Right cardiac atrium (tissue), 5 donors: ENCODE measurements around the gene IL3RA. TPM values are rescaled to one million over a fixed set of nuclear protein-coding genes. Genes with fewer than 3 reads are reported as not detected.
"Not testable (repeated sequence)": the region's sequence is repeated elsewhere in the genome, so short reads cannot be mapped to it uniquely, and the experiment has no call there.

Source experiments
- ATAC-seq, 2 donors: fragments of 200-7000 bp; cut with Tn5 transposase; one replicate each; pipeline versions ENCODE4 v1.8.0 to v1.9.1; 2020; ENCODE audit warnings: moderate library complexity in 2 of 2, mild to moderate bottlenecking in 1 of 2
- DNase-seq, 3 donors: peaks; one replicate each; pipeline ENCODE4 v3.0.0-alpha.2; 2020
- H3K27ac ChIP-seq: one replicate; pipeline ENCODE4 v1.5.1; 2013; ENCODE audit warnings: mild to moderate bottlenecking, low read length, control low read depth, moderate library complexity
- H3K27me3 ChIP-seq: one replicate; pipeline ENCODE4 v1.6.1; 2013; ENCODE audit not compliant: control insufficient read depth, insufficient read depth
- H3K4me1 ChIP-seq: one replicate; pipeline ENCODE4 v1.6.1; 2013; ENCODE audit warnings: low read length; ENCODE audit not compliant: control insufficient read depth, insufficient read depth
- H3K4me3 ChIP-seq: one replicate; pipeline ENCODE4 v1.5.1; 2013; ENCODE audit warnings: low read length, control low read depth
- H3K9me3 ChIP-seq: one replicate; pipeline ENCODE4 v1.6.1; 2013; ENCODE audit warnings: low read length; ENCODE audit not compliant: control insufficient read depth
- WGBS: extraction: QIAGEN DNeasy Blood & Tissue Kit; methylation state at CpG from one replicate; pipeline ENCODE4 v1.1.7; 2013; 5-methylcytosine and 5-hydroxymethylcytosine counted together
- intact Hi-C, 4 donors: fragments of 100-400 bp; cut with DNase I; formaldehyde crosslinking; loops; one replicate each; pipeline versions ENCODE4 v1.11.0 to v1.14.0; 2022 to 2023
- polyA plus RNA-seq: library from polyadenylated mRNA; stranded (reverse); fragments of 200-250 nt; gene quantifications from one replicate; pipeline ENCODE4 v1.2.3, GENCODE V29; 2013
- total RNA-seq, 4 donors: library from RNA; stranded (reverse); fragmentation: NEBNext Ultra II Directional; extraction: Animal tissue kit (Norgen Biotek cat#: 25700); gene quantifications; one replicate each; pipeline ENCODE4 v1.2.1, GENCODE V29; 2021
- donor health status: healthy with polysubstance abuse.
- donor health status: DM: no; HTN: yes; CAD: no.
- donor health status: DM: no; HTN: no; CAD: no.
- donor health status: DM: no; HTN: yes; CAD: no; lungs with severe emphysema.
- donor health status: DM: yes; HTN: yes; CAD: no.

IL3RA gene
- total and polyA plus RNA-seq, 5 donors = 2.6 to 8.7 (median 3.2) TPM

DNA sequence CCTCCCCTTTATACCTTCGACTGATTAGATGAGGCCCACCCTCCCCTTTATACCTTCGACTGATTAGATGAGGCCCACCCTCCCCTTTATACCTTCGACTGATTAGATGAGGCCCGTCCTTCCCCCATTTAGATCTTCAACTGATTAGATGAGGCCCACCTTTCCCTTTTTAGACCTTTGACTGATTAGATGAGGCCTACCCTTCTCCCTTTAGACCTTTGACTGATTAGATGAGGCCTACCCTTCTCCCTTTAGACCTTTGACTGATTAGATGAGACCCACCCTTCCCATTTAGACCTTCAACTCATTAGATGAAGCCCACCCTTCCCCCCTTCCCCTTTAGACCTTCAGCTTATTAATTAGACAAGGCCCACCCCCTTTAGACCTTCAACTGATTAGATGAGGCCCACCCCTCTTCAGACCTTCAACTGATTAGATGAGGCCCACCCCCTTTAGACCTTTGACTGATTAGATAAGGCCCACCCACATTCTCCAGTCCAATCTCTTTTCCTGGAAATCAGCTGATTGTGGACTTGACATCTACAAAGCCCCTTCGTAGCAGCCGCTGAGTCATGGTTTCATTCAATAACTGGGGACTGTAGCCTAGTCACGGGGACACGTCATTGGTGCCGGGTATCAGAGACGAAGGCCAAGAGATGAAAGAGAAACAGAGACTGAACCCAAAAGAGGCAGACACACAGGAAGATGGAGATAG lies 28.8 kb upstream of the IL3RA start:
- intact Hi-C loops = no loop called here
- Histone ChIP-seq H3K27ac (no peak overlapping the region), H3K4me3 (no peak overlapping the region), H3K9me3 (peaks cover 3% of the 10 kb centered on the region), H3K27me3 (no peaks in the 10 kb centered on the region), H3K4me1 (no peaks in the 10 kb centered on the region)
- WGBS = 87% methylated on average over 10 of the region's 10 CpGs
- no peak for ATAC-seq
- no peak for DNase-seq

DNA sequence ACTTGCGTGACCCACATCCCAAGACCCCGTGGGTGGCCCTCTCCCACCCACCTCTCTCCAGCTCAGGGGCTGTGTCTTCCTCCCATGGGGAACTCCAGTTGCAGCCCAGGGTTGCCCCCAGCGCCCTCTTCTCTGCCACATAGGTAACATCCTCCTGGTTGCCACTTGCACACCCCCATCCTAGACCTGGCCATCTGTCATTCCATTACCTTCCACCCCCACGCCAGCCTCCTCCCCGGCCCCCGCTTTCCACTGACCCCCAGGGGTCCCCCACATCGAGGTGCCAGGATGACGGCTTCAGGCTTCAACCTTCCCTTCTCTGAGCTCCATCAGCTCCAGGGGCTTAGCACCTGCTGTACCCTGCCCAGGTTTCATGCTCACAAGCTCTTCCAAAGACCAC lies 28.1 kb upstream of the IL3RA start:
- DNase-seq = peak in 1 of 3 donors; percentile 3
- no peak overlapping the region for H3K4me3 ChIP-seq
- WGBS = 91% methylated on average over 8 of the region's 8 CpGs
- no peak overlapping the region for H3K27ac ChIP-seq
- no peaks in the 10 kb centered on the region for H3K27me3 ChIP-seq
- H3K4me1 ChIP-seq = no peaks in the 10 kb centered on the region
- intact Hi-C loops = no loop called here
- no peak for ATAC-seq
- peaks cover 3% of the 10 kb centered on the region for H3K9me3 ChIP-seq

DNA sequence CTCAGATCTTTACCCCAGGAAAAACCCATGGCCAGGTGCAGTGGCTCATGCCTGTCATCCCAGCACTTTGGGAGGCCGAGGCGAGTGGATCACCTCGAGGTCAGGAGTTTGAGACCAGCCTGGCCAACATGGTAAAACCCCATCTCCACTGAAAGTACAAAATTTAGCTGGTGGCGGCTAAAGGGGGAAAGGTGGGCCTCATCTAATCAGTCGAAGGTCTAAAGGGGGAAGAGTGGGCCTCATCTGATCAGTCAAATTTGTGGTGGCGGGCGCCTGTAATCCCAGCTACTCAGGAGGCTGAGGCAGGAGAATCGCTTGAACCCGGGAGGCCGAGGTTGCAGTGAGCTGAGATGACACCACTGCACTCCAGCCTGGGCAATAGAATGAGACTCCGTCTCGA lies 27.7 kb upstream of the IL3RA start:
- H3K27me3 ChIP-seq, H3K4me1 ChIP-seq, ATAC-seq, H3K9me3 ChIP-seq, H3K4me3 ChIP-seq, intact Hi-C loops, H3K27ac ChIP-seq: not testable (repeated sequence)
- DNase-seq = peak in 1 of 3 donors; percentile 6
- 83% methylated on average over 12 of the region's 12 CpGs for WGBS

DNA sequence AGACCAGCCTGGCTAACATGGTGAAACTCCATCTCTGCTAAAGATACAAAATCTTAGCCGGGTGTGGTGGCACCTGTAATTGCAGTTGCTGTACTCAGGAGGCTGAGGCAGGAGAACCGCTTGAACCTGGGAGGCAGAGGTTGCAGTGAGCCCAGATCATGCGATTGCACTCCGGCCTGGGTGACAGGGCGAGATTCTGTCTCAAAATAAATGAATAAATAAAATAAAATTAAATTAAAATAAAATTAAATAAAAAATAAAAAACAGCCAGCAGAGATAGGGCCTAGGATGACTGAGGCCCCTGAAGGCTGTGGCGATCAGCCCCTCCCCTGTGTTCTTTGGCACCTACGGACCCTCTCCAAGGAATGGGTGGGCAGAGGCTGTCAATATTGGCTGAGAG lies 22.8 kb upstream of the IL3RA start:
- no peak overlapping the region for H3K4me3 ChIP-seq
- WGBS = 92% methylated on average over 7 of the region's 7 CpGs
- no peaks in the 10 kb centered on the region for H3K9me3 ChIP-seq
- ATAC-seq (no peak), DNase-seq (no peak)
- no peaks in the 10 kb centered on the region for H3K27me3 ChIP-seq
- intact Hi-C loops = no loop called here
- no peak overlapping the region for H3K27ac ChIP-seq
- no peaks in the 10 kb centered on the region for H3K4me1 ChIP-seq

DNA sequence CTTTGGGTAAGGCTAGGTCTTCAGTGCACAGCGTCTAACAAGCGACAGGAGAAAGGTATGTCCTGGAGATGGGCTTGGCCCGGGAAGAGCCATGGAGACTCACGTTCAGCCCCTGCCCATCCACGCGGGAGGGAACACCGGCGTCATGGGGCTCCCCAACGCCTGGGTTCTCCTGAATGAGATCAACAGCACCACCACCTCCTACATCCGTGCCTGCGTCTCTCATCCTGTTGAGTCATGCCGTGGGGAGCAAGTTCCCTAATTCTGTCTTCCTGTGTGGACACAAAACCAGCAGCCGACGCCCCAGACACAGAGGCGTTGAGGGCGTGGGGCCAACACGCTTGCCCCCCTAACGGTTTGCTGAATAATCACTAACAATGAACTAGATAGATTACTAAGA lies 20.1 kb upstream of the IL3RA start:
- no peaks in the 10 kb centered on the region for H3K4me1 ChIP-seq
- no peak overlapping the region for H3K27ac ChIP-seq
- 60% methylated on average over 18 of the region's 18 CpGs for WGBS
- no peaks in the 10 kb centered on the region for H3K27me3 ChIP-seq
- peak; percentile 74 to 81 for ATAC-seq
- no peaks in the 10 kb centered on the region for H3K9me3 ChIP-seq
- DNase-seq = peak; percentile 64 to 87 (median 87)
- H3K4me3 ChIP-seq = no peak overlapping the region
- intact Hi-C loops = no loop called here

DNA sequence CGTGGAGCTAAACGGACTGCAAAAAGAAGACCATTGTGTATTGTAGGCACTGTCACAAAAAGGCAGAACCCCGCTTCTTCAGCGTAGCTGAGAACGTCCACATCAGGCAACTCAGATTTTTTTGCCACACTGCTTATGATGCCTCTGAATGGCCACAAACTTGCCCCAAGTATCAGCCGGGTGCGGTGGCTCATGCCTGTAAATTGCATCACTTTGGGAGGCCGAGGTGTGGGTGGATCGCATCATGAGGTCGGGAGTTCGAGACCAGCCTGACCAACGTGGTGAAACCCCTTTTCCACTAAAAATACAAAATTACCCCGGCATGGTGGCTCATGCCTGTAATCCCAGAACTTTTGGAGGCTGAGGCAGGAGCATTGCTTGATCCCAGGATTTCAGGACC lies 14.9 kb upstream of the IL3RA start:
- intact Hi-C loops = no loop called here
- Histone ChIP-seq H3K27ac (no peak overlapping the region), H3K4me1 (no peaks in the 10 kb centered on the region), H3K4me3 (no peak overlapping the region), H3K27me3 (no peaks in the 10 kb centered on the region), H3K9me3 (no peaks in the 10 kb centered on the region)
- 75% methylated on average over 13 of the region's 13 CpGs for WGBS
- ATAC-seq = no peak
- DNase-seq = peak in 1 of 3 donors; percentile 6

DNA sequence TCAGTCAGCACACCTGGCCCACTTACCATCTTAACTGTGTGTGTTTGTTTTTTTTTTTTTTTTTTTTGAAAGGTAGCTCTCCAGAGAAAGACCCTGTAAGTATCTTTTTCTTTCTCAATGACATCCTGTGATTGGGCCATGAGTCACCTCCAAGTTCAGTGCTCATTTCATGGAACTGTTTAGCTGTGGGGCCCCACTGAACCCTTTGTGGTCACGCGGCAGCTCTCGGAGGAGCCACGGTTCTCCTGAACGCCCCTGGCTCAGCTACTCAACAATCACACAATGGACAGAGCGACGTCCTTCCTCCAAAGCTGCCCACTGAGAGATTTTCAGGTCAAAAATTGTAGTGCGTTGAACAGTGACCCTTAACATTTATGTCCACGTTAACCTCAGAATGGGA lies 14.2 kb upstream of the IL3RA start:
- no peak for ATAC-seq
- H3K9me3 ChIP-seq = no peaks in the 10 kb centered on the region
- no peaks in the 10 kb centered on the region for H3K27me3 ChIP-seq
- H3K27ac ChIP-seq = no peak overlapping the region
- DNase-seq = no peak
- no peaks in the 10 kb centered on the region for H3K4me1 ChIP-seq
- 82% methylated on average over 9 of the region's 9 CpGs for WGBS
- intact Hi-C loops = no loop called here
- no peak overlapping the region for H3K4me3 ChIP-seq

DNA sequence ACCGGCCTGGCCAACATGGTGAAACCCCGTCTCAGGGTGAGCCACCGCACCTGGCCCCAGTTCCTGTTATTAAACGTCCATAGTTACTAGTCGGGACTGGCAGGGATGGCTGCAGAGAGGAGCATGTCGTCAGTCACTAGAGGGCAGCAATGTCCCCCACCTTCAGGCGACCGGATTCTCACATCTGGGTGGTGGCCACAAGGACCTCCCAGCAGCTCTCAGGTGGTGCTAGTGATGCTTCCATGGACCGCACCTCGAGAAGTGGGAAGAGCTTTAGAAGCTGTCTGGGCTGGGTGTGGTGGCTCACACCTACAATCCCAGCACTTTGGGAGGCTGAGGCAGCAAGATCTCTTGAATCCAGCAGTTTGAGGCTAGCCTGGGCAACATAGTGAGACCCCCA lies 13.3 kb upstream of the IL3RA start:
- intact Hi-C loops = no loop called here
- H3K27me3 ChIP-seq = no peaks in the 10 kb centered on the region
- WGBS = 14% methylated on average over 10 of the region's 10 CpGs
- H3K4me1 ChIP-seq = no peaks in the 10 kb centered on the region
- H3K4me3 ChIP-seq = no peak overlapping the region
- ATAC-seq (peak in 1 of 2 donors; percentile 71), DNase-seq (peak in 2 of 3 donors; percentile 41 to 66)
- H3K9me3 ChIP-seq = no peaks in the 10 kb centered on the region
- no peak overlapping the region for H3K27ac ChIP-seq

DNA sequence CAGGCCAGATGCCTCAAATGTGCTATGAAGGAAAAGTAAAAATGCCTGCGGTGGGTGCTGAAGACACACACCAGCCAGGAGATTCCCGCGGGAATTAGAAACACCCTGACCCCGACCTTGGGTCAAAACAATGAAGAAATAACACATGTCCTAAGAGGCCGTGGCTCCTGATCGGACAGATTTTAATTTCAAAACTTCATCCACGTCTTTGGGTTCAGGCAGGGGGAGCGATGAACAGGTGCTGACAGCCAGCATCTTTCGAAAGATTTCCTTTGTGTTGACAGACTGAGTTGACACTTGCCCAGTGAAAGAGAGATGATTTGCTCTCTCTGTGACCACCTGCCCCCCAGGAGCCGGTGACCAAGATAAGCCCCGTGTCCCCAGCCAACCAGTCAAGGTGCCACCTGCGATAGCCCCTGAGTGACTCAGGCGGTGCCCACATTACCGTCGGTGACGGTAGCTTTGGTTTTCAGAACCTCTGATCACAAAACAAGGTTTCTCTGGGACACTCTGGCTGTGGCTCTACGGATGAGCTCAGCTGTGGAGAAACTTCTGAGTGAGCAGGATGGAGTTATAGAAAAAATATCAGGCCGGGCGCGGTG lies 11.0 kb upstream of the IL3RA start:
- intact Hi-C loops = no loop called here
- Histone ChIP-seq H3K4me1 (no peaks in the 10 kb centered on the region), H3K27me3 (no peaks in the 10 kb centered on the region), H3K9me3 (no peaks in the 10 kb centered on the region), H3K27ac (no peak overlapping the region), H3K4me3 (no peak overlapping the region)
- WGBS = 40% methylated on average over 20 of the region's 20 CpGs
- ATAC-seq (no peak), DNase-seq (peak in 1 of 3 donors; percentile 3)

DNA sequence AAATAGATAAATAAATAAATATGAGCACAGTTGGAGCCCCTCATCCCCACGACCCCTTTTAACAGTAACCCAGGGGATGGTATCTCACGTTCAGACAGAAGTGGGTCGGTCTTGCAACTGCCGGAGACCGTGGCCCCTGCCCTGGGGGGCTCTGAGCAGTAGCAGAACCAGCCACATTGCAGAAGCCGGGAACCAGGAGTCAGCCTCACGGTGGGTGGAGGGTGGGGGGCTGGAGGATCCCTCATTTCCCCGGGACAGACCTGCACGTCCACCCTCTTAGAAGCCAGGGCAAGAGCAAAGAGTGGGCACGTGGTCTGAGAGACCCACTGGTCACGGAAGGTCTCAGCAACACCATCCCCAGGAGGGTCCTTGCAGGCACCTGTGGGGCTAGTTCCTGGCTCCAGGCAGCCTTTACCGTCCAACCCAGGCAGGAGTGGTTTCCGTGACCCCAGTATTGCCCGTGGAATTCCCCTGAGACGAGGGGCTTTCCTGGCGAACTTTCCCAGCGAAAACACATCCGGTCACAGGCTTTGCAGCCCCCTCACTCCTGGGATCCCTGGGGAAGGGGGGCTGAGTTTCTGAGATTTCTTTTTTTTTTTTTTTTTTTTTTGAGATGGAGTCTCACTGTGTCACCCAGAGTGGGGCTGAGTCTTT lies 8.8 kb upstream of the IL3RA start:
- Histone ChIP-seq H3K9me3 (no peaks in the 10 kb centered on the region), H3K27me3 (no peaks in the 10 kb centered on the region), H3K27ac (no peak overlapping the region), H3K4me3 (no peak overlapping the region), H3K4me1 (no peaks in the 10 kb centered on the region)
- ATAC-seq = no peak
- DNase-seq = peak in 1 of 3 donors; percentile 14
- intact Hi-C loops = no loop called here
- WGBS = 57% methylated on average over 18 of the region's 18 CpGs

DNA sequence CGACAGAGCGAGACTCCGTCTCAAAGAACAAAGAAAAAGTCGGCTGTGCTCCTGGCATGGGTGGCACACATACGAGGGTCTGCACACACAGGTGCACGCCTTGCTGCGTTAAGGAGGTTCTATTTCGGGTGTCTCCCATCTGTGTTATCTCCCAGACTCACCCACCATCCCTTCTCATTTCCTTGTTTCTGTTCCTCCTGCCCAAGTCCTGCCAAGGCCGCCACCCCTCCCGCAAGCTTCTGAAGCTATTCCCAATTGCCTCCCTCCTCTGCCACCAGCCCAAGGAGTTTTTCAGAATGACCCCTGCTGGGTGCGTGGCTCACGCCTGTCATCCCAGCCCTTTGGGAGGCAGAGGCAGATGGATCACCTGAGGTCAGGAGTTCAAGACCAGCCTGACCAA lies 6.0 kb upstream of the IL3RA start:
- 72% methylated on average over 12 of the region's 12 CpGs for WGBS

More for the DNA sequence above, 6.0 kb upstream of the IL3RA start:
- ATAC-seq = no peak
- no peaks in the 10 kb centered on the region for H3K9me3 ChIP-seq
- intact Hi-C loops = no loop called here
- no peak overlapping the region for H3K4me3 ChIP-seq
- no peaks in the 10 kb centered on the region for H3K4me1 ChIP-seq
- no peak overlapping the region for H3K27ac ChIP-seq
- DNase-seq = peak in 1 of 3 donors; percentile 49
- no peaks in the 10 kb centered on the region for H3K27me3 ChIP-seq
